BJ (cell line): ENCODE results near the gene RBFOX1. TPM values are rescaled to one million over a fixed set of nuclear protein-coding genes. Genes with fewer than 3 reads are reported as not detected.

Experiments used
- CTCF ChIA-PET: fragments of 350-600 bp; formaldehyde crosslinking; extraction: SDS; loops from one replicate; lab custom pipeline; 2021; ENCODE audit warnings: antibody characterized with exemption, inconsistent platforms; lab: Yijun Ruan, JAX
- POLR2A ChIA-PET: fragments of 300-600 bp; sonication (Branson Sonifier 250); formaldehyde crosslinking; extraction: SDS; loops from one replicate; lab custom pipeline; 2021; ENCODE audit warnings: antibody characterized with exemption; lab: Charles Lee
- DNase-seq: peaks from one replicate; pipeline ENCODE4 v3.0.0-alpha.2; 2011; ENCODE audit warnings: low read depth
- H3K27me3 ChIP-seq: 2 replicates; pipeline ENCODE4 v1.6.0; 2011; ENCODE audit warnings: low read length; ENCODE audit not compliant: control insufficient read depth, insufficient read depth
- H3K36me3 ChIP-seq: 2 replicates; pipeline ENCODE4 v1.5.1; 2011; ENCODE audit warnings: low read length; ENCODE audit not compliant: control insufficient read depth, insufficient read depth
- H3K4me3 ChIP-seq: 2 replicates; pipeline ENCODE4 v1.5.1; 2011; ENCODE audit warnings: low read depth, mild to moderate bottlenecking, control low read depth, low read length
- polyA plus RNA-seq: library from polyadenylated mRNA; depleted of rRNA; stranded (reverse); fragments of >200 nt; gene quantifications from 2 replicates; pipeline ENCODE4 v1.2.3, GENCODE V29; 2011
- TF ChIP-seq, protein P1 (sequence below): IDR thresholded peaks from 2 replicates; pipeline ENCODE4 v1.5.1; 2011; ENCODE audit warnings: low read depth, mild to moderate bottlenecking, control low read depth, inconsistent platforms, low read length, moderate library complexity; ENCODE audit not compliant: insufficient read depth

Gene RBFOX1
- polyA plus RNA-seq, 1 experiment: not detected

DNA sequence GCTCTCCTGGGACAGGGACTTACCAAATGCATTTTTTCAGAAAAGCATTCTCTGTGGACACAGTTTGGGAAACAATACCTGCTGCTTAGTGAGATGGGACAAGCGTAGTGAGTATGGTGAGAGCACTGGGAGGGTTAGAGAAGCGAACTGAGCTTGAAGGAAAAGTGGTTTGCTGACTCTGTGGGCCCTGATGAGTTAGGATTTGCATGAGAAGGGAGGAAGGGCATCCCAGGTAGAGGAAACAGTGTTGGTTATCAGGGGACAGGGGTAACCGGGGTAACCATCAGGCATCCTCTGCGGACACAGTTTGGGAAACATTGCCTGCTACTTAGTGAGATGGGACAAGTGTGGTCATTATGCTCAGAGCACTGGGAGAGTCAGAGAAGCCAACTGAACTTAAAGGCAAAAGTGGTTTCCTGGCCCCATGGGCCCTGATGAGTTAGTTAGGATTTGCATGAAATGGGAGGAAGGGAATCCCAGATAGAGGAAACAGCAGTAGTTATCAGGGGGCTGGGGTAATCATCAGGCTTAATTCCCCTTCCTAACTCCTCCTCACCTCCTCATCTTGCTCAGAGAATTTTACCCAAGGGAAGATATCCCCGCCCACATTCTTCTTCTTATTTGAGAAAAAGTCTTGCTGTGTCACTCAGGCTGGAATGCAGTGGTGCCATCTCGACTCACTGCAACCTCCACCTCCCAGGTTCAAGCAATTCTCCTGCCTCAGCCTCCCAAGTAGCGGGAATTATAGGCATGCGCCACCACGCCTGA, 319.3 kb downstream of the RBFOX1 start:
- Histone ChIP-seq H3K36me3 (no peaks in the 10 kb centered on the region), H3K27me3 (no peaks in the 10 kb centered on the region), H3K4me3 (no peak overlapping the region)
- no peak for DNase-seq
- ChIA-PET CTCF (no interaction called here), POLR2A (no interaction called here)
- TF ChIP-seq, protein P1, sequence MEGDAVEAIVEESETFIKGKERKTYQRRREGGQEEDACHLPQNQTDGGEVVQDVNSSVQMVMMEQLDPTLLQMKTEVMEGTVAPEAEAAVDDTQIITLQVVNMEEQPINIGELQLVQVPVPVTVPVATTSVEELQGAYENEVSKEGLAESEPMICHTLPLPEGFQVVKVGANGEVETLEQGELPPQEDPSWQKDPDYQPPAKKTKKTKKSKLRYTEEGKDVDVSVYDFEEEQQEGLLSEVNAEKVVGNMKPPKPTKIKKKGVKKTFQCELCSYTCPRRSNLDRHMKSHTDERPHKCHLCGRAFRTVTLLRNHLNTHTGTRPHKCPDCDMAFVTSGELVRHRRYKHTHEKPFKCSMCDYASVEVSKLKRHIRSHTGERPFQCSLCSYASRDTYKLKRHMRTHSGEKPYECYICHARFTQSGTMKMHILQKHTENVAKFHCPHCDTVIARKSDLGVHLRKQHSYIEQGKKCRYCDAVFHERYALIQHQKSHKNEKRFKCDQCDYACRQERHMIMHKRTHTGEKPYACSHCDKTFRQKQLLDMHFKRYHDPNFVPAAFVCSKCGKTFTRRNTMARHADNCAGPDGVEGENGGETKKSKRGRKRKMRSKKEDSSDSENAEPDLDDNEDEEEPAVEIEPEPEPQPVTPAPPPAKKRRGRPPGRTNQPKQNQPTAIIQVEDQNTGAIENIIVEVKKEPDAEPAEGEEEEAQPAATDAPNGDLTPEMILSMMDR: no peak

DNA sequence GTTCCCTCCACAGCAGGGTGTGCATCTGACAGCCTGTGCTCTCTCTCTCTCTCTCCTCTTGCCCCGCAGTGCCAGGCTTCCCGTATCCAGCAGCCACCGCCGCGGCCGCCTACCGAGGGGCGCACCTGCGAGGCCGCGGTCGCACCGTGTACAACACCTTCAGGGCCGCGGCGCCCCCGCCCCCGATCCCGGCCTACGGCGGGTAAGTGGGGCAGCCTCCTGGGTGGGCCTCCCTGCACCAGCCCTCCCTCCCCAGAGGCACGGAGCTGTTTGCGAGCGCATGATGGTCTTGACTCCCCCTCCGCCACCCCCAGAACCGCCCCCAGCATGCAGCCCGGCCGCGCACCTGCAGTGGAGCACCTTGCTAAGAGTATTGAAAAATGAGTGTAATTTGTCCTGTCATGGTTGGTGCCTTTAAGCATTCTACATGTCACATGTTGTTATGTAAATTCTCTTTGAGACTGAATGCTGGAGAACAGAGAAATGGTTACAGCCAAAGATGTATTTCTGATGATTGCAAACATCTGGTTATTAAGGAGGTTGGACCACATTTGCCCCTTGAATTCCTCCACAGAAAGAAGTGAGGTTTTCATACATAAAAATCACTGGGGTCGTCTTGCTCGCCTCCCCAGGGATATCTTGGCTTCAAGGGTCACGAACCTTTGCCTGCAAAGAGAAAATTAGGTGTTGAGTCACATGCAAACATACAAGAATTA, 321.3 kb downstream of the RBFOX1 start:
- Histone ChIP-seq H3K27me3 (no peaks in the 10 kb centered on the region), H3K4me3 (no peak overlapping the region), H3K36me3 (no peaks in the 10 kb centered on the region)
- ChIA-PET CTCF (no interaction called here), POLR2A (no interaction called here)
- TF ChIP-seq, protein P1: no peak
- DNase-seq: no peak

DNA sequence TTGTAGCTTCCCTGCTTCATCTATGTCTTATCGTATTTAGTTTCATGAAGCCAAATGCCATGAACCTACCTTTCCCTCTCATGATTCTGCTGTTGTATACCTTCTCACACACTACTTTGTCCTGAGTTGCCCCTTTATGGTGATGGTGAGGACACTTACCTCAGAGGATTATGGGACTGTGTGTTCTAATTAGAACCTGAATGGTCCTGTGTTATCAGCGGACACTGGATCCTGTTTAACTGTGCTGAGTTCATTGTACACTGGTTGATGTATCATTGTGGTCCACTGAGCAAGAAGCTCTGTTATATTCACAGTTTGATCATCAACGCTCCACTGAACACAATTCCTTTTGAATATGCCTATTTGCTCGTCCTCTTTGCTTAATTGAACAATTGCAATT, 343.0 kb downstream of the RBFOX1 start:
- no peaks in the 10 kb centered on the region for H3K27me3 ChIP-seq
- no peak for DNase-seq
- TF ChIP-seq, protein P1: no peak
- H3K4me3 ChIP-seq: no peak overlapping the region
- ChIA-PET POLR2A (no interaction called here), CTCF (no interaction called here)
- H3K36me3 ChIP-seq: no peaks in the 10 kb centered on the region

DNA sequence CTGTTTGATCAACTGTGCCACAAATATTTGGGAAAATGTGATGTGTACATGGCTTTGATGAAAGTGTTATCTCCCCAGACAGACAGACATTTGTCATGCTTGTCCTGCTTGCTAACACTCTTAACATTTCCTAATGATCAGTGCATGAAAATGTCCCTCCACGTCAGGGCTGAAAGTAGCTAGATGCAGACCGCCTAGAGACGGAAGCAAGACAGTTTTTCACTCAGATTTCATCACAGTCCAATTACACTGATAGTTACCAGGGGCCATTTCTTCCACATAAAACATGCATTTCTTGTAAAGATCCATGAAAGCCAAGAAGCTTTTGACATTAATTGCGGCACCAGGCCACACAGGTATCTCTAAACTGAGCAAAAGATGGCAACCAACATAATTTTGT, 347.7 kb downstream of the RBFOX1 start:
- POLR2A ChIA-PET: no interaction called here
- CTCF ChIA-PET: no interaction called here
- no peaks in the 10 kb centered on the region for H3K36me3 ChIP-seq
- TF ChIP-seq, protein P1: no peak
- H3K27me3 ChIP-seq: no peaks in the 10 kb centered on the region
- no peak overlapping the region for H3K4me3 ChIP-seq
- DNase-seq: no peak

DNA sequence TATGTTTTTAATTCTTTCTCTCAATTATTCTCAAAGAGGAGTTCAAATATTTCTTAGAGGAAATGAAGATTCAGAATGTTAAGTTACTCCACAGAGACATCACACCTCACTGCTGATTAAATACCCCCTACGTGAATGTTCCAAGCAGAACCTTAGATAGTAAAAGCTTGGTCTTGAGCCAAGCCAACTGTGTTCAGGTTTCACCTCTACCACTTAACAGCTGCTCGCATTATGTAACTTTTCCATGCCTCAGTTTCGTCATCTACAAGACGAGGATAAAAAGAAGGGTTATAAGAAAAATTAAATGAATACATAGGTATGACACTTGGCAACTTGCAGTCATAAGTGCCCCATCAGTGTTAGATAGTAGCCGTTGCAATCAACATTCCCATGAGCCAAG, 356.2 kb downstream of the RBFOX1 start:
- TF ChIP-seq, protein P1: no peak
- H3K36me3 ChIP-seq: no peaks in the 10 kb centered on the region
- no peaks in the 10 kb centered on the region for H3K27me3 ChIP-seq
- ChIA-PET POLR2A (no interaction called here), CTCF (no interaction called here)
- no peak overlapping the region for H3K4me3 ChIP-seq
- DNase-seq: no peak
